H9 (cell line): ENCODE results near the gene MAPKAPK2. TPM values are rescaled to one million over a fixed set of nuclear protein-coding genes. Genes with fewer than 3 reads are reported as not detected.

Experiments
- DNase-seq: peaks from one replicate; pipeline ENCODE4 v3.0.0-alpha.2; 2017
- H2AFZ ChIP-seq: one replicate; pipeline ENCODE4 v1.6.1; 2013; ENCODE audit warnings: mild to moderate bottlenecking, low read length, control low read depth, moderate library complexity
- H2AK5ac ChIP-seq: 2 replicates; pipeline ENCODE4 v1.6.1; 2013; ENCODE audit warnings: low read length, control low read depth, mixed read lengths; ENCODE audit not compliant: insufficient read length
- H2BK120ac ChIP-seq: one replicate; pipeline ENCODE4 v1.6.1; 2013; ENCODE audit warnings: low read depth, mild to moderate bottlenecking, low read length, control low read depth, inconsistent platforms; ENCODE audit not compliant: poor library complexity, severe bottlenecking
- H2BK12ac ChIP-seq: 2 replicates; pipeline ENCODE4 v1.6.1; 2013; ENCODE audit warnings: low read length, control low read depth, mixed read lengths, low read depth; ENCODE audit not compliant: insufficient read length
- H2BK15ac ChIP-seq: 2 replicates; pipeline ENCODE4 v1.6.1; 2013; ENCODE audit warnings: low read depth, low read length, control low read depth
- H2BK20ac ChIP-seq: one replicate; pipeline ENCODE4 v1.6.1; 2013; ENCODE audit warnings: low read depth, mild to moderate bottlenecking, low read length, control low read depth, inconsistent platforms; ENCODE audit not compliant: poor library complexity, severe bottlenecking
- H2BK5ac ChIP-seq: 2 replicates; pipeline ENCODE4 v1.6.1; 2013; ENCODE audit warnings: low read length, control low read depth, mixed read lengths; ENCODE audit not compliant: insufficient read length
- H3K14ac ChIP-seq: 2 replicates; pipeline ENCODE4 v1.6.1; 2013; ENCODE audit warnings: low read length, control low read depth; ENCODE audit not compliant: insufficient read depth
- H3K18ac ChIP-seq: 2 replicates; pipeline ENCODE4 v1.6.1; 2013; ENCODE audit warnings: low read depth, mild to moderate bottlenecking, mixed read lengths, low read length, control low read depth; ENCODE audit not compliant: insufficient read length
- H3K23ac ChIP-seq: 2 replicates; pipeline ENCODE4 v1.6.1; 2013; ENCODE audit warnings: low read length, control low read depth, mixed read lengths, low read depth; ENCODE audit not compliant: insufficient read length
- H3K23me2 ChIP-seq: 2 replicates; pipeline ENCODE4 v1.6.1; 2013; ENCODE audit warnings: low read depth, mild to moderate bottlenecking, mixed read lengths, low read length, control low read depth; ENCODE audit not compliant: insufficient read length, poor library complexity, severe bottlenecking
- H3K27ac ChIP-seq: 2 replicates; pipeline ENCODE4 v1.5.1; 2013; ENCODE audit warnings: low read length, control low read depth, mixed read lengths, low read depth; ENCODE audit not compliant: insufficient read length
- H3K27me3 ChIP-seq: 2 replicates; pipeline ENCODE4 v1.6.1; 2013; ENCODE audit warnings: low read length, control low read depth, inconsistent platforms; ENCODE audit not compliant: insufficient read depth
- H3K4ac ChIP-seq: 2 replicates; pipeline ENCODE4 v1.6.1; 2013; ENCODE audit warnings: low read depth, mild to moderate bottlenecking, control low read depth, inconsistent platforms, low read length, moderate library complexity
- H3K4me1 ChIP-seq: 2 replicates; pipeline ENCODE4 v1.6.1; 2013; ENCODE audit warnings: low read length, control low read depth, inconsistent platforms; ENCODE audit not compliant: insufficient read depth
- H3K4me2 ChIP-seq: 2 replicates; pipeline ENCODE4 v1.6.1; 2013; ENCODE audit warnings: low read length, control low read depth, mixed read lengths; ENCODE audit not compliant: insufficient read length, insufficient read depth
- H3K56ac ChIP-seq: 2 replicates; pipeline ENCODE4 v1.6.1; 2013; ENCODE audit warnings: low read depth, mild to moderate bottlenecking, mixed read lengths, low read length, control low read depth; ENCODE audit not compliant: insufficient read length
- H3K79me1 ChIP-seq: 2 replicates; pipeline ENCODE4 v1.6.1; 2013; ENCODE audit warnings: low read depth, mild to moderate bottlenecking, moderate library complexity, low read length, control low read depth, inconsistent platforms; ENCODE audit not compliant: insufficient read depth, poor library complexity, severe bottlenecking
- H3K79me2 ChIP-seq: 2 replicates; pipeline ENCODE4 v1.6.1; 2013; ENCODE audit warnings: low read length, control low read depth, inconsistent platforms; ENCODE audit not compliant: insufficient read depth
- H3K9ac ChIP-seq: 2 replicates; pipeline ENCODE4 v1.6.1; 2013; ENCODE audit warnings: low read length, control low read depth, mixed read lengths; ENCODE audit not compliant: insufficient read length; ENCODE audit errors: extremely low read depth
- H3K9me3 ChIP-seq: one replicate; pipeline ENCODE4 v1.6.1; 2013; ENCODE audit warnings: low read depth, low read length, inconsistent platforms; ENCODE audit not compliant: control insufficient read depth
- H3T11ph ChIP-seq: one replicate; pipeline ENCODE4 v1.6.1; 2013; ENCODE audit warnings: mild to moderate bottlenecking, low read length, control low read depth, inconsistent platforms
- H4K20me1 ChIP-seq: one replicate; pipeline ENCODE4 v1.6.1; 2013; ENCODE audit not compliant: control insufficient read depth, insufficient read length, insufficient read depth
- H4K5ac ChIP-seq: 2 replicates; pipeline ENCODE4 v1.6.1; 2013; ENCODE audit warnings: low read depth, mild to moderate bottlenecking, mixed read lengths, low read length, control low read depth; ENCODE audit not compliant: insufficient read length
- H4K8ac ChIP-seq: replicated peaks from 2 replicates; pipeline ENCODE4 v1.6.1; 2013; ENCODE audit warnings: low read length, control low read depth, mixed read lengths, low read depth; ENCODE audit not compliant: insufficient read length
- H4K91ac ChIP-seq: 2 replicates; pipeline ENCODE4 v1.6.1; 2013; ENCODE audit warnings: low read depth, mild to moderate bottlenecking, moderate library complexity, mixed read lengths, low read length, control low read depth; ENCODE audit not compliant: insufficient read length
- H3K27ac Mint-ChIP-seq, 3 experiments: 2 replicates in 2 of 3; 3 replicates in 1 of 3; pipeline ENCODE4 v1.8.0; 2020 to 2021; ENCODE audit warnings: mixed read lengths in 3 of 3, mild to moderate bottlenecking in 1 of 3, moderate library complexity in 1 of 3
- H3K27me3 Mint-ChIP-seq: 2 replicates; pipeline ENCODE4 v1.8.0; 2021; ENCODE audit warnings: low read depth, mild to moderate bottlenecking, moderate library complexity, mixed read lengths
- H3K36me3 Mint-ChIP-seq, 3 experiments: 2 replicates in 2 of 3; 3 replicates in 1 of 3; pipeline ENCODE4 v1.8.0; 2020 to 2021; ENCODE audit warnings: low read depth in 3 of 3, mixed read lengths in 3 of 3; ENCODE audit not compliant: insufficient read depth in 1 of 3
- H3K4me1 Mint-ChIP-seq, 2 experiments: 2 replicates each; pipeline ENCODE4 v1.8.0; 2020; ENCODE audit warnings: mixed read lengths in 2 of 2
- H3K4me3 Mint-ChIP-seq, 2 experiments: 2 replicates in 1 of 2; 3 replicates in 1 of 2; pipeline ENCODE4 v1.8.0; 2020 to 2021; ENCODE audit warnings: mild to moderate bottlenecking in 2 of 2, mixed read lengths in 2 of 2, moderate library complexity in 1 of 2
- H3K9me3 Mint-ChIP-seq, 2 experiments: 2 replicates in 1 of 2; 3 replicates in 1 of 2; pipeline ENCODE4 v1.8.0; 2020; ENCODE audit warnings: mild to moderate bottlenecking in 2 of 2, mixed read lengths in 2 of 2, moderate library complexity in 1 of 2
- CTCF ChIP-seq: fragments of 200-600 bp; sonication (generic); conservative IDR thresholded peaks from 3 replicates; pipeline ENCODE4 v1.8.0; 2021; ENCODE audit warnings: antibody characterized with exemption, mild to moderate bottlenecking
- WGBS: extraction: QIAGEN DNeasy Blood & Tissue Kit; methylation state at CpG from one replicate; pipeline ENCODE4 v1.1.7; 2013; ENCODE audit warnings: missing lambda C conversion rate, low lambda C conversion rate, mixed read lengths; ENCODE audit not compliant: insufficient read length; ENCODE audit errors: extremely low coverage; 5-methylcytosine and 5-hydroxymethylcytosine counted together
- total RNA-seq: library from RNA; stranded (reverse); gene quantifications from 2 replicates; pipeline ENCODE4 v1.2.1, GENCODE V29; 2021

MAPKAPK2 gene
- total RNA-seq, 1 experiment from 2014 or later, result 50.1 TPM

- H4K5ac ChIP-seq, result no peak overlapping the region
- Mint-ChIP-seq H3K27me3 (no peaks in the 10 kb centered on the region), H3K4me1 (peaks cover 75 to 82% of the 10 kb centered on the region in 2 experiments), H3K9me3 (no peaks in the 10 kb centered on the region), H3K27ac (peak overlapping the region in 1 of 3 experiments; percentile 48; a peak in 2 of 7 replicates), H3K36me3 (no peaks in the 10 kb centered on the region; a peak in 1 of 7 replicates), H3K4me3 (no peak overlapping the region)
- H2BK15ac ChIP-seq, result no peak overlapping the region
- no peak overlapping the region for H3K18ac ChIP-seq
- no peak for TF ChIP-seq CTCF
- H4K20me1 ChIP-seq, result no peaks in the 10 kb centered on the region
- whole genome bisulfite sequencing, result no CpG with 5 or more reads among the region's 4 CpGs
- no peak overlapping the region for H3K9ac ChIP-seq
- no peak overlapping the region for H2AFZ ChIP-seq
- H3K79me1 ChIP-seq, result peaks cover 2% of the 10 kb centered on the region
- no peak for DNase-seq
- H4K8ac ChIP-seq, result no peak overlapping the region
- no peak overlapping the region for H3K56ac ChIP-seq
- H4K91ac ChIP-seq, result no peak overlapping the region
- no peak overlapping the region for H3K27ac ChIP-seq
- H3K4me1 ChIP-seq, result peaks cover 19% of the 10 kb centered on the region; the same call in 1 of the 2 replicates
- no peak overlapping the region for H3K23ac ChIP-seq
- H2BK12ac ChIP-seq, result no peak overlapping the region
- no peaks in the 10 kb centered on the region for H3K27me3 ChIP-seq
- no peak overlapping the region for H3K4ac ChIP-seq
- H2BK20ac ChIP-seq, result no peak overlapping the region
- no peak overlapping the region for H2BK5ac ChIP-seq
- no peak overlapping the region for H3K14ac ChIP-seq
- H3K4me2 ChIP-seq, result no peak overlapping the region
- no peak overlapping the region for H2AK5ac ChIP-seq
- no peak overlapping the region for H3T11ph ChIP-seq
- no peaks in the 10 kb centered on the region; the same call in none of the 2 replicates for H3K79me2 ChIP-seq
- no peaks in the 10 kb centered on the region for H3K9me3 ChIP-seq
- H3K23me2 ChIP-seq, result no peaks in the 10 kb centered on the region
- no peak overlapping the region for H2BK120ac ChIP-seq
Observed at GRCh38 chr1:206703661-206704060, 19.0 kb downstream of the MAPKAPK2 start.
